ENCODE data around the gene NPHP1.
"Not testable (repeated sequence)": the region's sequence is repeated elsewhere in the genome, so short reads cannot be mapped to it uniquely, and the experiment has no call there.

Gene NPHP1

GRCh38 chr2:110180036-110180435, 24.8 kb downstream of the NPHP1 start:
- Histone ChIP-seq H3K9me3 (ENCODE audit: insufficient read depth, low read depth, low read length) (peaks cover 23% of the 10 kb centered on the region), H3K36me3 (ENCODE audit: insufficient read depth, low read depth, low read length) (no peaks in the 10 kb centered on the region), H3K4me1 (ENCODE audit: insufficient read depth, low read length) (no peaks in the 10 kb centered on the region), H3K27me3 (ENCODE audit: insufficient read depth, low read length) (no peaks in the 10 kb centered on the region), H3K4me3 (ENCODE audit: low read length) (no peak overlapping the region), H3K27ac (ENCODE audit: low read length) (no peak overlapping the region), H3K9ac (ENCODE audit: low read depth, low read length) (no peak overlapping the region)

DNA sequence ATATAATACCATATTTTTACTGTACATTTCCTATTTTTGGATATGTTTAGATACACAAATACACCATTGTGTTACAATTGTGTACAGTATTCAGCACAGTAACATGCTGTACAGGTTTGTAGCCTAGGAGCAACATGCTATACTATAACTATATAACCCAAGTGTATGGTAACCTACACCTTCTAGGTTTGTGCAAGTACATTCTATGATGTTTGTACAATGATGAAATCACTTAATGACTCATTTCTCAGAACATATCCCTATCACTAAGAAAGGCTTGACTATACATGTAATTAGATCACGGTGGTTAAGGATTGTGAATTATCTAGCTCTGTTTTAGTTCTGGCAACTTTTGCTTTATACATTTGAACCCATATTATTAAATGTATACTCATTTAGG, 31.3 kb downstream of the NPHP1 start:
- H3K9ac ChIP-seq (ENCODE audit: low read depth, low read length): no peak overlapping the region
- H3K9me3 ChIP-seq (ENCODE audit: insufficient read depth, low read depth, low read length): no peaks in the 10 kb centered on the region
- no peak overlapping the region for H3K4me3 ChIP-seq (ENCODE audit: low read length)
- no peak overlapping the region for H3K27ac ChIP-seq (ENCODE audit: low read length)
- H3K27me3 ChIP-seq (ENCODE audit: insufficient read depth, low read length): no peaks in the 10 kb centered on the region
- H3K4me1 ChIP-seq (ENCODE audit: insufficient read depth, low read length): no peaks in the 10 kb centered on the region
- no peaks in the 10 kb centered on the region for H3K36me3 ChIP-seq (ENCODE audit: insufficient read depth, low read depth, low read length)

- no peak overlapping the region for H3K4me3 ChIP-seq (ENCODE audit: low read length)
- no peaks in the 10 kb centered on the region for H3K27me3 ChIP-seq (ENCODE audit: insufficient read depth, low read length)
- no peak overlapping the region for H3K9ac ChIP-seq (ENCODE audit: low read depth, low read length)
- no peak overlapping the region for H3K27ac ChIP-seq (ENCODE audit: low read length)
- H3K9me3 ChIP-seq (ENCODE audit: insufficient read depth, low read depth, low read length): no peaks in the 10 kb centered on the region
- no peaks in the 10 kb centered on the region for H3K36me3 ChIP-seq (ENCODE audit: insufficient read depth, low read depth, low read length)
- H3K4me1 ChIP-seq (ENCODE audit: insufficient read depth, low read length): peaks cover 6% of the 10 kb centered on the region; the same call in 1 of the 2 replicates
Measured at GRCh38 chr2:110172506-110172905, 32.3 kb downstream of the NPHP1 start.

- H3K4me3 ChIP-seq (ENCODE audit: low read length): no peak overlapping the region
- no peaks in the 10 kb centered on the region for H3K36me3 ChIP-seq (ENCODE audit: insufficient read depth, low read depth, low read length)
- no peak overlapping the region for H3K9ac ChIP-seq (ENCODE audit: low read depth, low read length)
- peaks cover 15% of the 10 kb centered on the region; the same call in 1 of the 2 replicates for H3K4me1 ChIP-seq (ENCODE audit: insufficient read depth, low read length)
- H3K27me3 ChIP-seq (ENCODE audit: insufficient read depth, low read length): no peaks in the 10 kb centered on the region
- no peaks in the 10 kb centered on the region for H3K9me3 ChIP-seq (ENCODE audit: insufficient read depth, low read depth, low read length)
- no peak overlapping the region for H3K27ac ChIP-seq (ENCODE audit: low read length)
Measured at GRCh38 chr2:110170102-110170501, 34.7 kb downstream of the NPHP1 start.

GRCh38 chr2:110167326-110168000, 37.4 kb downstream of the NPHP1 start:
- Histone ChIP-seq H3K36me3 (ENCODE audit: insufficient read depth, low read depth, low read length) (no peaks in the 10 kb centered on the region), H3K27me3 (ENCODE audit: insufficient read depth, low read length) (no peaks in the 10 kb centered on the region), H3K4me3 (ENCODE audit: low read length) (no peak overlapping the region), H3K27ac (ENCODE audit: low read length) (no peak overlapping the region), H3K9me3 (ENCODE audit: insufficient read depth, low read depth, low read length) (no peaks in the 10 kb centered on the region), H3K4me1 (ENCODE audit: insufficient read depth, low read length) (peaks cover 15% of the 10 kb centered on the region; the same call in 1 of the 2 replicates), H3K9ac (ENCODE audit: low read depth, low read length) (no peak overlapping the region)

GRCh38 chr2:110166266-110166665, 38.5 kb downstream of the NPHP1 start:
- H3K4me1 ChIP-seq (ENCODE audit: insufficient read depth, low read length): peaks cover 15% of the 10 kb centered on the region; the same call in 1 of the 2 replicates
- H3K9me3 ChIP-seq (ENCODE audit: insufficient read depth, low read depth, low read length): no peaks in the 10 kb centered on the region
- no peak overlapping the region for H3K4me3 ChIP-seq (ENCODE audit: low read length)
- no peaks in the 10 kb centered on the region for H3K36me3 ChIP-seq (ENCODE audit: insufficient read depth, low read depth, low read length)
- H3K27ac ChIP-seq (ENCODE audit: low read length): no peak overlapping the region
- H3K9ac ChIP-seq (ENCODE audit: low read depth, low read length): no peak overlapping the region
- H3K27me3 ChIP-seq (ENCODE audit: insufficient read depth, low read length): no peaks in the 10 kb centered on the region

- H3K27ac ChIP-seq (ENCODE audit: low read length): no peak overlapping the region
- no peaks in the 10 kb centered on the region for H3K27me3 ChIP-seq (ENCODE audit: insufficient read depth, low read length)
- peaks cover 18% of the 10 kb centered on the region for H3K9me3 ChIP-seq (ENCODE audit: insufficient read depth, low read depth, low read length)
- H3K4me1 ChIP-seq (ENCODE audit: insufficient read depth, low read length): no peaks in the 10 kb centered on the region
- H3K9ac ChIP-seq (ENCODE audit: low read depth, low read length): no peak overlapping the region
- no peaks in the 10 kb centered on the region for H3K36me3 ChIP-seq (ENCODE audit: insufficient read depth, low read depth, low read length)
- no peak overlapping the region for H3K4me3 ChIP-seq (ENCODE audit: low read length)
Measured at GRCh38 chr2:110157153-110157793, 47.5 kb downstream of the NPHP1 start.

- H3K9me3 ChIP-seq (ENCODE audit: insufficient read depth, low read depth, low read length): peaks cover 18% of the 10 kb centered on the region
- H3K27ac ChIP-seq (ENCODE audit: low read length); H3K9ac ChIP-seq (ENCODE audit: low read depth, low read length); H3K27me3 ChIP-seq (ENCODE audit: insufficient read depth, low read length); H3K4me1 ChIP-seq (ENCODE audit: insufficient read depth, low read length); H3K36me3 ChIP-seq (ENCODE audit: insufficient read depth, low read depth, low read length); H3K4me3 ChIP-seq (ENCODE audit: low read length): not testable (repeated sequence)
Measured at GRCh38 chr2:110154828-110155227, 50.0 kb downstream of the NPHP1 start.

DNA sequence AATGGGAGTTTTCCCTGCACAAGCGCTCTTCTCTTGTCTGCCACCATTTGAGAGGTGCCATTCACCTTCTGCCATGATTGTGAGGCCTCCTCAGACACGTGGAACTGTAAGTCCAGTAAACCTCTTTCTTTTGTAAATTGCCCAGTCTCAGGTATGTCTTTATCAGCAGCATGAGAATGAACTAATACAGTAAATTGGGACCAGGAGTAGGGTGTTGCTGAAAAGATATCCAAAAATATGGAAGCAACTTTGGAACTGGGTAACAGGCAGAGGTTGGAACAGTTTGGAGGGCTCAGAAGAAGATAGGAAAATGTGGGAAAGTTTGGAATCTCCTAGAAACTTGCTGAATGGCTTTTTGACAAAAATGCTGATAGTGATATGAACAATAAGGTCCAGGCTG, 50.6 kb downstream of the NPHP1 start:
- H3K9ac ChIP-seq (ENCODE audit: low read depth, low read length); H3K4me3 ChIP-seq (ENCODE audit: low read length); H3K36me3 ChIP-seq (ENCODE audit: insufficient read depth, low read depth, low read length); H3K27ac ChIP-seq (ENCODE audit: low read length); H3K27me3 ChIP-seq (ENCODE audit: insufficient read depth, low read length); H3K4me1 ChIP-seq (ENCODE audit: insufficient read depth, low read length): not testable (repeated sequence)
- H3K9me3 ChIP-seq (ENCODE audit: insufficient read depth, low read depth, low read length): peaks cover 18% of the 10 kb centered on the region

GRCh38 chr2:110153416-110153815, 51.4 kb downstream of the NPHP1 start:
- H3K4me3 ChIP-seq (ENCODE audit: low read length): no peak overlapping the region
- no peaks in the 10 kb centered on the region for H3K27me3 ChIP-seq (ENCODE audit: insufficient read depth, low read length)
- peaks cover 18% of the 10 kb centered on the region for H3K9me3 ChIP-seq (ENCODE audit: insufficient read depth, low read depth, low read length)
- no peak overlapping the region for H3K27ac ChIP-seq (ENCODE audit: low read length)
- H3K4me1 ChIP-seq (ENCODE audit: insufficient read depth, low read length): no peaks in the 10 kb centered on the region
- H3K36me3 ChIP-seq (ENCODE audit: insufficient read depth, low read depth, low read length): no peaks in the 10 kb centered on the region
- no peak overlapping the region for H3K9ac ChIP-seq (ENCODE audit: low read depth, low read length)

GRCh38 chr2:110152943-110153342, 51.9 kb downstream of the NPHP1 start:
- H3K9me3 ChIP-seq (ENCODE audit: insufficient read depth, low read depth, low read length): peaks cover 21% of the 10 kb centered on the region
- H3K36me3 ChIP-seq (ENCODE audit: insufficient read depth, low read depth, low read length): no peaks in the 10 kb centered on the region
- H3K9ac ChIP-seq (ENCODE audit: low read depth, low read length): no peak overlapping the region
- no peak overlapping the region for H3K27ac ChIP-seq (ENCODE audit: low read length)
- no peaks in the 10 kb centered on the region for H3K4me1 ChIP-seq (ENCODE audit: insufficient read depth, low read length)
- no peaks in the 10 kb centered on the region for H3K27me3 ChIP-seq (ENCODE audit: insufficient read depth, low read length)
- H3K4me3 ChIP-seq (ENCODE audit: low read length): no peak overlapping the region
